ENCODE measurements around the gene MCCD1.

DNA sequence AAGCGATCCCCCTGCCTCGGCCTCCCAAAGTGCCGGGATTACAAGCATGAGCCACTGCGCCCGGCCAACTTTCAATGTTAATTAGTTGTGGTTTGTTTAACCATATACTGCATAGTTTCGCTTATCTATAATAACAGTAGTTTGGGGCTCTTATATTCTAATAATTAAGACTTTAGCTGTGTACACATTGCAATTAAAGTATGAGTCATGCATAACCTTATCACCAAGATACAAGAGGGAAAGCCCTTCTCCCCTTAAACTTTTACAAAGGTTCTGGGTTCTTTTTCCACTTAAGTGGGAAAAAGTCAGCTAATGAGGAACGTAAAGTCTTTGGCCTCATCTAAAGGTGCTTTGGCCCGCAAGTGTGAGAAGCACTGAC is 3.2 kb upstream of the MCCD1 start:
- no peak for TF ChIP-seq POLR2A (IDR thresholded peaks at IDR 0.05; ENCODE audit: low read length)
- no peak for TF ChIP-seq GATA1 (IDR thresholded peaks at IDR 0.05; ENCODE audit: low read depth, low read length)

Data from erythroblast (primary cell).